ENCODE results near the gene EPN1.

EPN1 gene

GRCh38 chr19:55674841-55675660 is at the start of gene EPN1:
Gene EPN1 (plus strand): TSS chr19:55675226. CDS start chr19:55678628, 3,402 bp downstream.
- DNase-seq: peak; percentile 96

GRCh38 chr19:55626350-55626749 is 48.7 kb upstream of the EPN1 start:
- DNase-seq: no peak

DNA sequence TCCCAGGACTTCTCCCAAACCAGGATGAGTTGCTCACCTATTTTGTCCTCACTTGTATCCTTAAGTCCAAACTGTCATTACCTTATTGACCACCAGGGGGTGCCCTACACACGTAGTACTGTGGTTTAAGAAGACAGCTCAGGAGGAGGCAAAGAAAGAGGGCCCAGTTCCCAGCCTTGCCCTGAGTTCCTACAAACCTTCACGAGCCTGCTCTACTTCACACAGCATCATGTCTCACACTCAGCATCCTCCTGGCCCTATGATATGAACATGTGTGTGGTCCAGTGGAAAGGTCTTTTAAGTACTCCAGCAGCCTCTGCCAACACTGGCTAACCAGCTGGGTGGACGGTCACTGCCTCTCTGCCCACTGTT is 42.6 kb upstream of the EPN1 start:
- DNase-seq: peak; percentile 68

- DNase-seq: no peak
Observed at GRCh38 chr19:55633861-55634260, 41.2 kb upstream of the EPN1 start.

DNA sequence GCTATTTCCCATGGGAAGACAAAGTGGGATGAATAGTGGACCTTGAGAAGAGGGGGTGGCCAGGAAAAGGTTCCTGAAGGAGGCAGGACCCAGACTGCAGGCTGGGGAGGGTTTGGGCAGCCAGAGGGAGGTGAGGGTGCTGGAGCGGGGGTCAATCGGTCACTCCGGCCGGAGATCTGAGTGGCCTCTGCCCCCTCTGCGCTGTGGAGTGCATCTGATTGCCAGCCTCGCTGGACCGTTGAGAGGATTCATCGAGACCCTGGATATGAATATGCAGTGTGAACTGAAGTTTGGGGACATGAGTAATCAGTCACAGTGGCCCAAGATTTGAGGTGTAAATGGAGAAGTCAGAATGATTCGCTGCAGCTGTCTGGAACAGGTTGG is 39.7 kb upstream of the EPN1 start:
- no peak for DNase-seq

- DNase-seq: no peak
Observed at GRCh38 chr19:55635856-55636440, 39.1 kb upstream of the EPN1 start.

DNA sequence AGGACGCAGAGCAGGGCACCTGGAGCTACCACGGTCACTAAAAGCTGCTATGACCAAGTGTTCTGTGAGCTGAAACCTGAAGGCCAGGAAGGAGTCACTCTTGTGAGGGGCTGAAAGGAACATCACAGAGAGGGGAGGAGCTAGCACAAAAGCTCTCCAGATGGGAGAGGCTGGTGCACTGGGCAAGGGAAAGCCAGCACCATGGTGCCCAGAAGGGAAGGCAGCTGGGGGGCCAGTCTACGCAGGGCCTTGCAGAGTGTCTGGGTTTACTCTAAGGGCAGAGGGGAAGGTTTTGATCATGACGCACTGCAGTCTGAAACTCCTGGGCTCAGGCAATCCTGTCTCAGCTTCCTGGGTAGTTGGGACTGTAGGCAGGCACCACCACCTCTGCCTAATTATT is 38.3 kb upstream of the EPN1 start:
- no peak for DNase-seq

DNA sequence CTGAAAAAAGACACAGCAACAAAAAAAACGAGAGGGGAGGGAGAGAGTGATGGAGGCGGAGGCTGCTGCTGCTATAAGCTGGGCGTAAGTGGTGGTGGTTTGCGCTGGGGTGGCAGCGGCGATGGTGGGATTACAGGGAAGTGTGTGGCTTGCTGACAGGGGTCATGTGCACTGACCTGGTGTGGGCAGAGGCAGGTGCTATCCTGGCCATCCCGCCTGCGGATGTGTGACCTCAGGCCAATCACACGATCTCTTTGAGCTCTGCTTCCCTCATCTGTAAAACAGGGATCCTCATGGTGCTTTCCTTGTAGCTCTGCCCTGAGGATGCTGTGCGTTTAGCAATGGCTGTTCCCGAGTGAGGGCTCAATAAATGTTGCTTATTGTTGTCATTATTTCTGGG is 37.5 kb upstream of the EPN1 start:
- DNase-seq: no peak

DNA sequence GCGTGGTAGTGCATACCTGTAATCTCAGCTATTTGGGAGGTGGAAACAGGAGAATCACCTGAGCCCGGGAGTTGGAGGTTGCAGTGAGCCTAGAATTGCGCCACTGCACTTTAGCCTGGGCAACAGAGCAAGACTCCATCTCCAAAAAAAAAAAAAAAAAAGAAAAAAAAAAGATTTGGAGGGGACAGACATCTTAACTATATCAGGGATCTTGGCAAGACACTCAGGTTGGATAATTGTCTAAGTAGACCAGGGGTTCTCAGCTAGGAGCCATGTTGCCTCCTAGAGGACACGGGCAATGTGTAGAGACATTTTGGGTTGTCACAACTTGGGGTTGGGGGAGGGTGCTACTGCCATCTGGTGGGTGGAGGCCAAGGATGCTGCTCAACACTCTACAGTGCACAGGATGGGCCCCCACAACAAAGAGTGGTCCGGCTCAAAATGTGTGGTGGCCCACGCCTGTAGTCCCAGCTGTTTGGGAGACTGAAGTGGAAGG is 36.1 kb upstream of the EPN1 start:
- peak; percentile 49 for DNase-seq

- DNase-seq: no peak
Observed at GRCh38 chr19:55640043-55640576, 34.9 kb upstream of the EPN1 start.

- DNase-seq: peak; percentile 69
Observed at GRCh38 chr19:55640577-55641425, 34.2 kb upstream of the EPN1 start, which contains the start of gene ZNF580. Gene ZNF580 (plus strand): TSS chr19:55641002. CDS start chr19:55642509, 1,507 bp downstream.

DNA sequence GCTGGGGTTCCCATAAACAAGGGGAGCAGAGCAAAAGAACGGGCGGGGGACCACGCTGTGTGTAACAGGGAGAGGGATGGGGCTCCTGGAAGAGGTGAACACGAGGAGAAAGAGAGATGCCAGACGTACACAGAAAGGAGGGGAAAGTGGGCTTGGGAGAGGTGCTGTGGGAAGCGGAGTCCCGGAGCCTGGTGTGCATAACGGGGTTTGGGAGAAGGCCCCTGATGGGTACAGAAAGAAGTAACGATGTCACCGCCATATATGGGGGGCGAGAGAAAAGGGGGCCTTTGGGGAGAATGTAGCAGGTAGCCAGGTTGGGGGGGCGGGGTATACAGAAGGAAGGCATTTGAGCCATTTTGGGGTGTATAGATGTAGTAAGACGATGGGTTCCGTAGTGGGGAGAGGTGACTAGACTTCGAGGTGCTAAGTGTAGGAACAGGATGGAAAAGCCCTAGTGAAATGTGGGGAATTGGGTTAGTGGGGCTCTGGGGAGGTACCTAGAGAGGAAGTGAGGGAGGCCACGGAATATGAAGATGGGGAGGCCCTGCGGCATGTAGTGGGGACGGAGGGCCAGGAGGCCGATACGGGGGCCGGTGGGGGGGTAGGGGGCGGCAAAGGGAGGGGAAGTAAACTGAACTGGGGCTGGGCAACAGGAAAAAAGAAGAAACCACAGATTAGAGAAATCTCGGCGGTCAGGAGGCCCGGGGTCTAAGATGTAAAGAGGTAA is 33.4 kb upstream of the EPN1 start:
- DNase-seq: peak; percentile 30

- peak; percentile 30 for DNase-seq
Observed at GRCh38 chr19:55642153-55643002, 32.6 kb upstream of the EPN1 start.

DNA sequence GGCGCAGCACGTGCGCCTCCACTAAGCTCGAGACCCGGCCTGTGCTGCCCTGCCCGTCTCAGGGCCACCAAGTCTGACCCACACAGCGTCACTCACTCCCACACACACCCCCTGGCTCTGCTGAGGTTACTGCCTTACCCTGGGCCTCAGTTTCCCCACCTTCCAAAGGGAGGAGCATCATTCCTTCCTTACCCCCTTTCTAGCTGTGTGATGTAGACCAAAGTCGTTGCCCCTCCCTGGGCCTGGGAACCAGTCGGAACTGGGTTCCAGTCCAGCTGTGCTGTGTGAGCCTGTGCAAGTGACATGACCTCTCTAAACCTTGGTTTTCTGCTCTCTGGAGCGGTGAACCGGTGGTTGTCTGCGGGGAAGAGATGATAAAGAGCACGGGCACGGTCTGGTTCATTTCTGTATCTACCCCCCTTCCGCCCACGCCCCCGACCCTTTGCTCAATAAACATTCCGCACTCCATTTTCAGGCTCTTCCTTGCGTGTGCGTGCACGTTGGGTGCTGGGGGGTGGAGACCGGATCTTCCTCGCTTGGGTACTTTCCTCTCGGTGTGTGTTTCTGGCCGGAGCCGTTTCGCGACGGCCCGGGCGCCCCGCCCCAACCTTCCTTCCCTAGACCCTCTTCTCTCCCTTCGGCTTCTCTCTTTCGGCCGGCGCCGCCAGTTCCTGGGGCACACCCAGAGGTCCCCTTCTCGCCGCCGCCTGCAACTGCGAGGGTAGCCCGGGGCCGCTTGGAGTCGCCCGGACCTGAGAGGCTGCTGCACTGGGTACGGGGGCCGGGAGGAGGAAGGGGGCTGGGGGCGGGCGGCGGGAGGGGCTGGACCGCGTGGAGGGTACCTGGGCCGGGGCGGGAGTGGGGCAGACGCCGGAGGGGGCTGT is 31.8 kb upstream of the EPN1 start, which contains the start of gene ZNF581:
Gene ZNF581 (plus strand): TSS at position 647 of the 884 bp plus-strand sequence. CDS start 923 bp downstream, outside the sequence.
- peak; percentile 68 for DNase-seq

GRCh38 chr19:55643887-55644176 is 31.2 kb upstream of the EPN1 start:
- no peak for DNase-seq

GRCh38 chr19:55644191-55644833 is 30.7 kb upstream of the EPN1 start:
- DNase-seq: no peak

- DNase-seq: no peak
Observed at GRCh38 chr19:55644842-55645511, 30.0 kb upstream of the EPN1 start.

DNA sequence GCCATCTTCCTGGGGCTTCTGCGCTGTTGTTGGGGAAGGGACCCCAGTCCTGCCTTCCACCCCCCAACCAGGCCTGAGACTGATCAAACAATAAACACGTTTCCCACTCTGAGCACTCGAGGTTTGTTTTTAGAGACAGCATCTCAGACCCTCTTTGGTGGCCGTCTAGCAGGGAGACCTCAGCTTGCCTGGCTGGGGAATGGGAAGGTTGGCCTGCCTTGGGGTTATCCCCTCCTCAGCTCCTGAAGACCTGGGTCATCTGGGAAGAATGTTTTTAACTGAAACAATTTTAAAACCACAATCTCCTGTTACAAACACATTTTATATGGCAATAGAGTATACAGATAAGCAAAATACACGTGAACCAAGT is 29.5 kb upstream of the EPN1 start:
- no peak for DNase-seq
